Pancreas (tissue), 10 donors: ENCODE data around the gene DUSP18. TPM values are rescaled to one million over a fixed set of nuclear protein-coding genes. Genes with fewer than 3 reads are reported as not detected.
"Not testable (repeated sequence)": the region's sequence is repeated elsewhere in the genome, so short reads cannot be mapped to it uniquely, and the experiment has no call there.

Source experiments
- ATAC-seq, 4 donors: fragments of 200-7000 bp; cut with Tn5 transposase; one replicate each; pipeline versions ENCODE4 v1.8.0 to v1.9.1; 2020; ENCODE audit warnings: mild to moderate bottlenecking in 4 of 4, moderate library complexity in 4 of 4
- DNase-seq, 6 donors: peaks; one replicate each; pipeline ENCODE4 v3.0.0-alpha.2; 2020
- FAIRE-seq: peaks from 2 replicates; lab custom pipeline; 2012; peaks lifted over from hg19 to GRCh38; lab: Jason Lieb, UNC
- H3K27ac ChIP-seq, 4 donors: fragments of 200-600 bp; sonication (generic); 1 replicate in 3 of 4; 2 replicates in 1 of 4; pipeline versions ENCODE4 v1.5.0 to v1.8.0; 2020
- H3K27me3 ChIP-seq, 4 donors: fragments of 200-600 bp; one replicate each; pipeline ENCODE4 v1.8.0; 2021
- H3K36me3 ChIP-seq, 3 donors: fragments of 200-600 bp; sonication (generic) in 1 of 3; one replicate each; pipeline versions ENCODE4 v1.5.0 to v1.8.0; 2020 to 2021
- H3K4me1 ChIP-seq, 3 donors: fragments of 200-600 bp; one replicate each; pipeline ENCODE4 v1.8.0; 2021
- H3K4me3 ChIP-seq, 4 donors: fragments of 200-600 bp; sonication (generic) in 2 of 4; one replicate each; pipeline versions ENCODE4 v1.5.0 to v1.8.0; 2020 to 2021
- H3K9me3 ChIP-seq, 4 donors: fragments of 200-600 bp; one replicate each; pipeline ENCODE4 v1.8.0; 2021
- WGBS, 2 donors: extraction: QIAGEN DNeasy Blood & Tissue Kit; methylation state at CpG; one replicate each; pipeline ENCODE4 v1.1.7; 2013; 5-methylcytosine and 5-hydroxymethylcytosine counted together
- intact Hi-C, 3 donors: fragments of 100-400 bp; cut with DNase I; formaldehyde crosslinking; loops; one replicate each; pipeline versions ENCODE4 v1.11.1 to v1.14.2; 2022
- polyA plus RNA-seq, 2 donors: library from polyadenylated mRNA; stranded (reverse); fragments of 200-250 nt; gene quantifications; one replicate each; pipeline ENCODE4 v1.2.3, GENCODE V29; 2013
- total RNA-seq, 6 donors: library from RNA; stranded (reverse); fragmentation: NEBNext Ultra II Directional in 4 of 6; extraction: Animal tissue kit (Norgen Biotek cat#: 25700) in 4 of 6; gene quantifications; one replicate each; pipeline versions ENCODE4 v1.2.1 to v1.2.4, GENCODE V29; 2021 to 2023
- TF ChIP-seq, protein P1 (sequence below), 4 donors: fragments of 200-600 bp; sonication (generic) in 3 of 4; IDR thresholded peaks; one replicate each; pipeline versions ENCODE4 v1.5.0 to v1.8.0; 2021; ENCODE audit warnings: antibody characterized with exemption in 4 of 4
- donor health status: healthy with polysubstance abuse.
- donor health status: DM: no; HTN: no; CAD: no; lungs with moderate emphysema.
- donor health status: DM: no; HTN: no; CAD: no.
- donor health status: control.
- donor health status: control.
- donor health status: Bipolar disorder and iron deficiency.
- donor health status: DM: yes; HTN: yes; CAD: no.
- donor health status: DM: no; HTN: no; CAD: no.
- donor health status: DM: no; HTN: no; CAD: no.
- donor health status: DM: yes; HTN: yes; CAD: no.

The DUSP18 gene
- total and polyA plus RNA-seq, 8 donors: 2.2 to 6.5 (median 2.9) TPM

DNA sequence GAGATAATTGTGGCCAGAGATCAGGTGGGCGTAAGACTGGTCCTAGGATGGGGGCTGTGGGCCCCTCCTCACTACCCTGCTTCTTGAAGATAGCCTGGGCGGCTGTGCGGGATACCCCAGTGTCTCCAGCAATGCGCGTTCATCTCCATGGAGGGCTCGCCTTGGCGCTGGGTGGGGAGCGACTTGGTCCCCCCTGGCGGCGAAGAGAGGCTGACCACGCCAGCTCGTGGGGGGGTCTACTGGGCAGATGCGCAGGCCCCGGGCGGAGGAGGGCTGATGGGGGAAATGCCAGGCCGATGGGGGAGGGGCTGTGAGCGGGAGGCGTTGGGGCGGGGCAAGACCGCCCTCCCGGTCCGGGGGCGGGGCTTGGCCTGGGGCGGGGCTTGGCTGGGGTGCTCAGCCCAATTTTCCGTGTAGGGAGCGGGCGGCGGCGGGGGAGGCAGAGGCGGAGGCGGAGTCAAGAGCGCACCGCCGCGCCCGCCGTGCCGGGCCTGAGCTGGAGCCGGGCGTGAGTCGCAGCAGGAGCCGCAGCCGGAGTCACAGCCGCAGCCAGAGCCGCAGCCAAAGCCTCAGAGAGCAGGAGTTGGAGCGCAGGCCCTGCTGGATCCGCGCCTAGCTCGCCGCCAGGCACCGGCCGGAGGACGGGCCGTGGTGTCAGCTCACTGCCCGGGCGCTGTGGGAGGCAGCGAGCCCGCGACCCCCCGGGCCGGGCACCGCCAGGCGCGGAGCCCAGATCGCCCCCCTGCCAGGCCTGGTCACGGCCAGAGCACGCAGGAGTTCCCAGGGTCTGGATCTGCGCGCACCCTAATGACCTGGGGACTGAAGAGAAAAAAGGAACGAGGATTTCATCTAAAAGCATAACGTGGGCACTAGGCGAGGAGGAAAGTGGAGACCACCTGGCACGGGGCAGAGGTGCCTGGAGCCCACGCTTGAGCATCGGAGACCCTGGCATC, 32.1 kb downstream of the DUSP18 start, which contains the start of gene SLC35E4:
Gene SLC35E4, plus strand, starts transcription at position 509 of the 953 bp plus-strand sequence. CDS start 670 bp downstream, outside the sequence.
- intact Hi-C loops: loop anchor here in 1 of 3 donors (10.0 kb wide), 1 partner anchor 119 kb away; no protein-coding TSS in a partner anchor
- FAIRE-seq: no peak

DNA sequence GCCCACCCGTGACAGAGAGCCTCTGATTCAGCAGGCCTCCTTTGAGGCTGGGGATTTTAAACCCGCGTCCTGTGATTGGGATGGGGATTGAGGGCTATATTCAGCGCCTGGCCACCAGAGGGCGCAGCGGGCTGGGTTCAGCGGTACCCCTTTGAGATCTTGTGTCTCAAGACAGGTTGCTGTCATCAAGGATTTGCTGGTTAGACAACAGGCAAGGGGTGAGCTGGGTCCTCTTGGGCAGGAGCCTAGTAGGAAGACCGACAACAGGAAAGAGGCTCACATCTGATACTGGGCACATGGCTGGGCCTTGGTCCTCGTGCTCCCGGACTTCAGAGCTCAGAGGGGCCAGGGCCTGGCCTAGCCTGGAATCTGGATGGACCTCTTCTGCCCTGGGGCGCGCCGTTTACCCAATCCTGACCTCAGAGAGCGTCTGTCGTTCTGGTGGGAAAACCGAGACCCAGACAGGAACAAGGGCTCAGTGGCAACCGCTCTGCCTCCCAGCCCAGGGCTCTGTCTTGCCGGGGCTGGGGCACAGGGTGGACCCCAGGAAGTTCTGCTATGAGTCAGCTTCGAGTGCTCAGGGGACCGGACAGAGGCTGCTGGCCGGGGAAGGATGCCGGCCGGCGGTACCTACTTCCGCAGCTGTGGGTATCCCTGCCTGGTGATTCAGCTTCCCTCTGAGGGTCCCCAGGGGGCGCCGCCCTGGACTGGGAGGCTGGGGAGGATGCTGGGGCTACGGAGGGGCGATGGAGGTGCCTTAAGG, 33.0 kb downstream of the DUSP18 start:
- H3K9me3 ChIP-seq: no peaks in the 10 kb centered on the region
- FAIRE-seq (no peak), ATAC-seq (peak; percentile 69 to 86 (median 76)), DNase-seq (peak; percentile 61 to 96 (median 80))
- H3K4me1 ChIP-seq: peaks cover 12 to 14% (median 14%) of the 10 kb centered on the region in 3 donors
- H3K27ac ChIP-seq: peak overlapping the region; percentile 59 to 79 (median 64)
- no peaks in the 10 kb centered on the region for H3K27me3 ChIP-seq
- no peaks in the 10 kb centered on the region for H3K36me3 ChIP-seq
- TF ChIP-seq, protein P1, sequence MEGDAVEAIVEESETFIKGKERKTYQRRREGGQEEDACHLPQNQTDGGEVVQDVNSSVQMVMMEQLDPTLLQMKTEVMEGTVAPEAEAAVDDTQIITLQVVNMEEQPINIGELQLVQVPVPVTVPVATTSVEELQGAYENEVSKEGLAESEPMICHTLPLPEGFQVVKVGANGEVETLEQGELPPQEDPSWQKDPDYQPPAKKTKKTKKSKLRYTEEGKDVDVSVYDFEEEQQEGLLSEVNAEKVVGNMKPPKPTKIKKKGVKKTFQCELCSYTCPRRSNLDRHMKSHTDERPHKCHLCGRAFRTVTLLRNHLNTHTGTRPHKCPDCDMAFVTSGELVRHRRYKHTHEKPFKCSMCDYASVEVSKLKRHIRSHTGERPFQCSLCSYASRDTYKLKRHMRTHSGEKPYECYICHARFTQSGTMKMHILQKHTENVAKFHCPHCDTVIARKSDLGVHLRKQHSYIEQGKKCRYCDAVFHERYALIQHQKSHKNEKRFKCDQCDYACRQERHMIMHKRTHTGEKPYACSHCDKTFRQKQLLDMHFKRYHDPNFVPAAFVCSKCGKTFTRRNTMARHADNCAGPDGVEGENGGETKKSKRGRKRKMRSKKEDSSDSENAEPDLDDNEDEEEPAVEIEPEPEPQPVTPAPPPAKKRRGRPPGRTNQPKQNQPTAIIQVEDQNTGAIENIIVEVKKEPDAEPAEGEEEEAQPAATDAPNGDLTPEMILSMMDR (IDR thresholded peaks at IDR 0.05): peak; percentile 87 to 96 (median 90)
- intact Hi-C loops: loop anchor here in 2 of 3 donors (5.0 to 10.0 kb wide), 3 partner anchors 120 to 288 kb away; no protein-coding TSS in a partner anchor
- WGBS, 2 donors: 17% methylated on average over 29 of the region's 29 CpGs
- H3K4me3 ChIP-seq: peak overlapping the region in 2 of 4 donors; percentile 55 to 70

More for the DNA sequence above, 32.1 kb downstream of the DUSP18 start, which contains the start of gene SLC35E4:
- ATAC-seq (peak; percentile 92 to 98 (median 95)), DNase-seq (peak; percentile 89 to 99 (median 96))
- H3K9me3 ChIP-seq: no peaks in the 10 kb centered on the region
- peaks cover 12 to 14% (median 14%) of the 10 kb centered on the region in 3 donors for H3K4me1 ChIP-seq
- TF ChIP-seq, protein P1 (IDR thresholded peaks at IDR 0.05): no peak
- H3K27ac ChIP-seq: peak within 1 kb of the TSS; percentile 60 to 79 (median 70)
- H3K36me3 ChIP-seq: no peaks in the 10 kb centered on the region
- H3K27me3 ChIP-seq: no peaks in the 10 kb centered on the region
- WGBS, 2 donors: 1 to 2% methylated on average over 73 to 75 of the region's 75 CpGs
- peak within 1 kb of the TSS; percentile 55 to 70 (median 55) for H3K4me3 ChIP-seq

DNA sequence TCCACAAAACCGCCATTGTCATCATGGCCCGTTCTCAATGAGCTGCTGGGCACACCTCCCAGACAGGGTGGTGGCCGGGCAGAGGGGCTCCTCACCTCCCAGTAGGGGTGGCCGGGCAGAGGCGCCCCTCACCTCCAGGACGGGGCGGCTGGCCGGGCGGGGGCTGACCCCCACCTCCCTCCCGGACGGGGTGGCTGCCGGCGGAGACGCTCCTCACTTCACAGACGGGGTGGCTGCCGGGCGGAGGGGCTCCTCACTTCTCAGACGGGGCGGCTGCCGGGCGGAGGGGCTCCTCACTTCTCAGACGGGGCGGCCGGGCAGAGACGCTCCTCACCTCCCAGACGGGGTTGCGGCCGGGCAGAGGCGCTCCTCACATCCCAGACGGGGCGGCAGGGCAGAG, 36.2 kb downstream of the DUSP18 start:
- not testable (repeated sequence) for H3K27me3 ChIP-seq, H3K9me3 ChIP-seq, FAIRE-seq, H3K27ac ChIP-seq, H3K36me3 ChIP-seq, DNase-seq, H3K4me1 ChIP-seq, ATAC-seq, H3K4me3 ChIP-seq
- intact Hi-C loops: loop anchor here in 2 of 3 donors (5.0 to 10.0 kb wide), 3 partner anchors 123 to 291 kb away; no protein-coding TSS in a partner anchor
- WGBS, 2 donors: 91 to 94% methylated on average over 15 to 25 of the region's 31 CpGs

DNA sequence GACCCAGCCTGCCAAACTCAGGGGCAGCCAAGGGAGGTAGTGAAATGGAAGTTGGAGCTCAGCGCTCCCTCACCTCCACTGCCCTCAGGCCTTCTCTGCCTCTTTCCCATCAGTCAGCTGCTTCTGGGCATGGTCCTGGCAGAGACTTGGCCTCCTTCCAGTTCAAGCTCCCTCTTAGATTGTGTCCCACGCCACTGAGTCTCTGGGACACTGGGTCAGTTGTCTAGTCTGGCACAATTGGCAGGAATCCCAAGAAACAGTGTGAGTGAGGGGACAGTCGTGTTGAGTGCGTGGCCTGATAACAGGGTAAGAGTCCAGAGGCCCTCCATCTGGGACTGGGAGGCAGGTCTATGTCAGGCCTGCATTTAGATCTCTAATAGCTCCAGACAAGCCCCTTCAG, 39.2 kb downstream of the DUSP18 start:
- TF ChIP-seq, protein P1 (IDR thresholded peaks at IDR 0.05): no peak
- H3K27me3 ChIP-seq: no peaks in the 10 kb centered on the region
- no peak overlapping the region for H3K27ac ChIP-seq
- no peak for ATAC-seq
- no peaks in the 10 kb centered on the region for H3K9me3 ChIP-seq
- intact Hi-C loops: no loop called here
- H3K4me3 ChIP-seq: no peak overlapping the region
- WGBS, 2 donors: 56 to 68% methylated on average over 4 of the region's 4 CpGs
- FAIRE-seq: no peak
- DNase-seq: peak in 1 of 6 donors; percentile 8
- no peaks in the 10 kb centered on the region for H3K36me3 ChIP-seq
- H3K4me1 ChIP-seq: no peaks in the 10 kb centered on the region

DNA sequence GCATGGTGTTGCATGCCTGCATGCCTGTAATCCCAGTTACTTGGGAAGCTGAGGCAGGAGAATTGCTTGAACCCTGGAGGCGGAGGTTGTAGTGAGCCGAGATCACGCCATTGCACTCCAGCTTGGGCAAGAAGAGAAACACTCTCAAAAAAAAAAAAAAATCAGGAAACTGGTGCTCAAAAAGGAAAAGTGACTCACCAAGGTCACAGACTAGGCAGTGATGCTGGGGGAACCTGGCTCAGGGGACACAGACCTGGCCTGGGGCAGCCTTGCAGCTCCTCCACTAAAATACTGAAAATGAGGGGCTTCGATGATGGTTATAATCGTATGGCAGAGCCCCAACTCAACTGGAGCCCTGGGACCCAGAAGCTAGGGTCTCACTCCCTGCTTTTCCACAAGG, 40.2 kb downstream of the DUSP18 start:
- Histone ChIP-seq H3K27me3 (no peaks in the 10 kb centered on the region), H3K9me3 (no peaks in the 10 kb centered on the region), H3K27ac (no peak overlapping the region), H3K4me3 (no peak overlapping the region), H3K36me3 (no peaks in the 10 kb centered on the region), H3K4me1 (no peaks in the 10 kb centered on the region)
- 91% methylated on average over 5 of the region's 5 CpGs for WGBS, 2 donors
- DNase-seq (no peak), ATAC-seq (no peak), FAIRE-seq (no peak)
- TF ChIP-seq, protein P1 (IDR thresholded peaks at IDR 0.05): no peak
- intact Hi-C loops: no loop called here
